ENCODE measurements around the gene CTSE.

GRCh38 chr1:205961405-205961804, 62.3 kb downstream of the CTSE start:
- no peak for TF ChIP-seq CTCF (conservative IDR thresholded peaks at IDR 0.05; ENCODE audit: low read depth in 2 of 2)
- TF ChIP-seq POLR2AphosphoS5 (IDR thresholded peaks at IDR 0.05; ENCODE audit: low read depth) = no peak
- TF ChIP-seq EZH2 (IDR thresholded peaks at IDR 0.05; ENCODE audit: low read depth, unreplicated experiment) = no peak
- no peak for TF ChIP-seq JUNB (IDR thresholded peaks at IDR 0.05; ENCODE audit: unreplicated experiment)
